ENCODE measurements around the gene PGAP3.

PGAP3 gene

GRCh38 chr17:39639043-39639442, 48.8 kb downstream of the PGAP3 start:
- DNase-seq (no peak), ATAC-seq (no peak)

DNA sequence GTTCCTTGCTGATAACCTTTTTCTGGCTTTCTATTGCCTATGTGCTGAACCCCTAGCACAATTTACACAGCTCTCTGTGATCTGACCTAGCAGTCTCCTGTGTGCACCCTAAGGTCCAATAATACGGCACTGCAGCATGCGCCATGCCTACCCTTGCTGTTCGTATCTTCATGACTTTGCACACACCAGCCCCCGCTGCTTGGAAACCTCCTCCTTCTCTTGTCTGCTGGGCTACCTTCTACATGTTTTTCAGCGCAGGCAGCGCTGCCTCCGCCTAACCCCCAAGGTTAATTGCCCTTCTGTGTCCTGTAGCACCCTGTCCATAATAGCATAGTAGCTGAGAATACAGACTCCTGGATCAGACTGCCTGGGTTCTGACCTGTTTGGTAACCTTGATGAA, 49.5 kb downstream of the PGAP3 start:
- ATAC-seq (no peak), DNase-seq (no peak)

DNA sequence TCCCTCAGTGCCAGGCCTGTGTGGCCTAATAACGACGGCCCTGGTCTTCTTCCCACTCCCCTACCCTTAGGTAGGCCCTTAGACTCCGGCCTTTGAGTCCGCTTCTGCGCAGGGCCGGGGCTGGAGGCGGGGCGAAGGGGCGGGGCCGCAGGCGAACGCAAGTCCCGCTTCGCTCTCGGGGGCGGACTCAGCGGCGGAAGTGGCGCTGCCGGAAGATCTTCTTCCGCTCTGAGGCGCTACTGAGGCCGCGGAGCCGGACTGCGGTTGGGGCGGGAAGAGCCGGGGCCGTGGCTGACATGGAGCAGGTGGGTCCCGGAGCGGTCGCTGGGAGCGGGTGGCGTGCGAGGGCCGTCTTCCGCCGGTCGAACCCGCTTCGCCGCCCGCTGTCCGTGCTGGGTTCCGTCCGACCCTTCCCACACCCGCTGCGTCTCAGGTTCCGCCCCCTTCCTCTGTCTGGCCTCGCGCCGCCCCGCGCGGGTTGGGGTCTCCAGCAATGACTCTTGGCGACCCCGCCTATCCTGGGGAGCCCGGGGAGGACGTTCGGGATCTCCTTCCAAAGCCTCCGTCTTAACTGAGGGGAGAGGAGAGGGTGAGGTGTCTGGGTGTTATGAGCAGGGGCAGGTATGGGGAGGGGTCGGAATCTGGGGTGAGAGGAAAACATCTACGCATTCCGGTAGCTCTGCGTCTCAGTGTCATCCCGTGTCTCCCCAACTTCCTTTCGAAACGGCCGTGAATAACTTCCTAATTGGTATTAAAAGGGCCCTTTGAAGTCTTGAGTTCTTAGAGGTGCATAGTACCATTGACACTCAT, 50.7 kb downstream of the PGAP3 start, which contains the start of gene STARD3:
Gene STARD3 (plus strand): TSS at position 218 of the 810 bp plus-strand sequence. CDS start 16,388 bp downstream, outside the sequence.
- ATAC-seq (peak; percentile 94), DNase-seq (peak; percentile 96)

DNA sequence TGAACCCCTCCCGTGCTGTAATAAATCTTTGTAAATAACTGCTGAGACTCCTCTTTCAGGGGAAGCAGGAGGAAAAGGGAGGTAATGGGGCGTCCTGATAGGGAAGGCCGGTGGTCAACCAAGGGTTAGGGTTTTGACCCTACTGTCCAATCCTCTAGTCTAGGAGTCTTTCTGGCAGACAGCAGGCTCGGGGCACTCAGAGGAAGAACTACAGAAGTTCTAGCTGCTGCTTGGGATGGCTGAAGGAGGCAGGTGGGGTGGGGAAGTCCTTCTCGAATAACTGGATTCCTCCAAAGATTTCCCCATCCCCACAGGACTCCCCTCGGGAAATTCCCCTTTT, 51.3 kb downstream of the PGAP3 start:
- DNase-seq (no peak), ATAC-seq (peak; percentile 1)

DNA sequence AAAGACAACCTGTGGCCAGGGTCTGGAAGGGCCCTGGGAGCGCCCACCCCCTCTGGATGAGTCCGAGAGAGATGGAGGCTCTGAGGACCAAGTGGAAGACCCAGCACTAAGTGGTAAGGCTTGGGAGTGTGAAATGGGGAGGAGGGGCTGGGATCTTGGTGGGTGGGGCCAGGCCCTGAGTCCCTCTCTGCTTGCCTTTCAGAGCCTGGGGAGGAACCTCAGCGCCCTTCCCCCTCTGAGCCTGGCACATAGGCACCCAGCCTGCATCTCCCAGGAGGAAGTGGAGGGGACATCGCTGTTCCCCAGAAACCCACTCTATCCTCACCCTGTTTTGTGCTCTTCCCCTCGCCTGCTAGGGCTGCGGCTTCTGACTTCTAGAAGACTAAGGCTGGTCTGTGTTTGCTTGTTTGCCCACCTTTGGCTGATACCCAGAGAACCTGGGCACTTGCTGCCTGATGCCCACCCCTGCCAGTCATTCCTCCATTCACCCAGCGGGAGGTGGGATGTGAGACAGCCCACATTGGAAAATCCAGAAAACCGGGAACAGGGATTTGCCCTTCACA, 52.2 kb downstream of the PGAP3 start:
- ATAC-seq, result no peak
- DNase-seq, result no peak

GRCh38 chr17:39634384-39634871, 53.4 kb downstream of the PGAP3 start:
- ATAC-seq (no peak), DNase-seq (no peak)

- no peak for ATAC-seq
- no peak for DNase-seq
These were observed 54.2 kb downstream of the PGAP3 start for GRCh38 chr17:39633570-39634183.

GRCh38 chr17:39632153-39632941, 55.5 kb downstream of the PGAP3 start:
- no peak for DNase-seq
- ATAC-seq, result no peak

GRCh38 chr17:39631403-39631802, 56.5 kb downstream of the PGAP3 start:
- ATAC-seq, result no peak
- no peak for DNase-seq

- DNase-seq (no peak), ATAC-seq (no peak)
These were observed 58.0 kb downstream of the PGAP3 start for GRCh38 chr17:39629898-39630297.

DNA sequence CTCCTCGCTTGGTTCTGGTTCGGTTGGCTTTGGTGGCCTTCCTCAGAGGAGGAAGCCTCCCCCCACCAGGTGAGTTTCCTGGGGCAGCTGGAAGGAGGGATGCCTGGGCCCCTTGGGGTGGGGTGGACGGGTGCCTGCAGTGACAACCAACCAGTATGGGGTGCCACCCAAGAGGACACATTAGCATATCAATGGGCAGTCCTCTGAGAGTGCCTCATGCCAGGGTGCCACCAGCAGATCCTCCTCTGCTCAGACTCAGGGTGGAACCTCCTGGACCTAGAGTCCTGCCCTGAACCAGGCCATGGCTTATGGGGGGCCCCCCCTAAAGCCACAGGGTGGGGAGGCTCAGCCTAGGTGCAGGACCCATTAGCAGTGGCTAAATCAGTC, 58.4 kb downstream of the PGAP3 start:
- ATAC-seq, result no peak

GRCh38 chr17:39628655-39629493, 59.0 kb downstream of the PGAP3 start:
- DNase-seq (no peak), ATAC-seq (no peak)

More for the DNA sequence above, 58.4 kb downstream of the PGAP3 start:
- no peak for DNase-seq

GRCh38 chr17:39627712-39628516, 59.9 kb downstream of the PGAP3 start:
- DNase-seq (no peak), ATAC-seq (no peak)

DNA sequence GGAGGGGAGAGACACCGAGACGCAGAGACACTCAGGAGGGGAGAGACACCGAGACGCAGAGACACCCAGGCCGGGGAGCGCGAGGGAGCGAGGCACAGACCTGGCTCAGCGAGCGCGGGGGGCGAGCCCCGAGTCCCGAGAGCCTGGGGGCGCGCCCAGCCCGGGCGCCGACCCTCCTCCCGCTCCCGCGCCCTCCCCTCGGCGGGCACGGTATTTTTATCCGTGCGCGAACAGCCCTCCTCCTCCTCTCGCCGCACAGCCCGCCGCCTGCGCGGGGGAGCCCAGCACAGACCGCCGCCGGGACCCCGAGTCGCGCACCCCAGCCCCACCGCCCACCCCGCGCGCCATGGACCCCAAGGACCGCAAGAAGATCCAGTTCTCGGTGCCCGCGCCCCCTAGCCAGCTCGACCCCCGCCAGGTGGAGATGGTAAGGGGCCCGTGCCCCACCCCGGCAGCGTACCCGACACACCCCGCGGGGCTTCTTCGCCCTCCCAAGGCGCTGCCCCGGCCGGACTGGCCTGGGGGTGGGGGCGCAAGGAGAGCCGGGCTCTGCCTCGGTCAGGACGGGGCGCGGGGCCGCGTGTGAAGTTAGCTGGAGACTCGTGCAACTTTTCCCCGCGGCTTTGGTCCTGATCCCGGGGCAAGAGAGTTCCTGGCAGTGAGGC, 60.7 kb downstream of the PGAP3 start:
- no peak for ATAC-seq
- no peak for DNase-seq

GRCh38 chr17:39626171-39627046, 61.4 kb downstream of the PGAP3 start, which contains the start of gene PPP1R1B:
Gene PPP1R1B, plus strand, starts transcription at chr17:39626952. Its CDS starts 441 bp downstream, at chr17:39627393.
- no peak for DNase-seq
- no peak for ATAC-seq

DNA sequence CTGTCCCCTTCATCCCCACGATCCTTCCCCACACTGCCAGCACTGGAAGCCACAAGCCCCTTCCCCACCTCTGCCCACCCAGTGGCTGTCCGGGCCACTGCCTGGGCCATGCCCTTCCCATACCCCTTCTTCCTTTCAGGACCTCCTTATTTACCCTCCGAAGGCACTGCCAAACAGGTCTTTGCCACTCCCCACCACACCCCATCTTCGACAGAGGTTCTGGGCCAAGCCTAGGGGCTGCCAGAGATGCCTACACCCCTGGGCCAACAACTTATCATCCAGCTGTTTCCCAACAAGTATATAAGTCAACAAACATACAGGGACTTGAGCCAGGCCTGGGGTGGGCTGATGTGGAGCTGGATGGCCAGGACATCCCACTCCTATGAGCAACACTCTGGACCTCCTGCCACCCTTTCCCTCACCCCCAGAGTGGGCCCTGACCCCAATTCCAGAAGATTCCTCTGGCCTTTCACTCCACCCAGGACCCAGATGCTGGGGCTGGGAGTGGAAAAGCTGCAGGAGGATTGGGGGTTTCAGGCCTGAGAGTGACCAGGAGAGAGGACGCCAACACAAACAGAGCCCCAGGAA, 62.6 kb downstream of the PGAP3 start:
- no peak for DNase-seq
- ATAC-seq, result no peak

DNA sequence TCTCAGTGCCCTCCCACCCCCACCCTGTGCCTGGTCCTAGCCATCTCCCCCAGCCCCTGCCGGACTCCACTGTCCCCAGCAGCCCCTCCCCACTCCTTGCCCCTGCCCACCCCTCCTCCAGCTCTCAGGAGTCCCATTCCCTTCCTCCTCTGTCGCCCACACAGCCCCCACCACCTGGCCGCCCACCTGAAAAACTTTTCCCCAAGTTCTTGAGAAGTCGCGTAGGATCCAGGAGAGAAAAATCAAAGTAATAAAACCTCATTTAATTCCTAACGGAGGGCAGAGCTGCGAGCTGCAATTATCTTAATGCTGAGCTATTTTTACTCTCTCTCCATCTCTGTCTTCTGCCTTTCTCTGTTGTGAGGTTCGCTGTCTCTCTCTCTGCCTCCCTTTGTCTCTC, 63.5 kb downstream of the PGAP3 start:
- no peak for ATAC-seq
- DNase-seq, result no peak

- peak; percentile 52 for ATAC-seq
- DNase-seq, result peak; percentile 93
These were observed 64.4 kb downstream of the PGAP3 start for GRCh38 chr17:39623356-39623950.
